K562 (cell line): ENCODE data around the gene CCNL1. TPM values are rescaled to one million over a fixed set of nuclear protein-coding genes. Genes with fewer than 3 reads are reported as not detected.

Experiments used
- ATAC-seq: fragments of 200-7000 bp; cut with Tn5 transposase; 3 replicates; pipeline ENCODE4 v1.9.1; 2020; ENCODE audit warnings: moderate library complexity
- BruUV-seq: library from RNA; stranded (reverse); fragments of 400-500 nt; replicated peaks from 2 replicates; lab custom pipeline; 2021; lab: Mats Ljungman, UMichigan
- CTCF ChIA-PET: fragments of 300-600 bp; formaldehyde crosslinking; extraction: SDS; loops from one replicate; lab custom pipeline; 2021; ENCODE audit warnings: low intra/inter-chr PET ratio; lab: Yijun Ruan, JAX
- POLR2A ChIA-PET: fragments of 300-600, 350-650 bp; sonication (Branson Sonifier 250); formaldehyde crosslinking; extraction: SDS; loops from one replicate; lab custom pipeline; 2021; ENCODE audit warnings: antibody characterized with exemption, inconsistent platforms; lab: Yijun Ruan, JAX
- DNase-seq, 4 experiments: peaks; one replicate each; pipeline versions ENCODE4 v3.0.0 to v3.0.0-alpha.2; 2011 to 2018; ENCODE audit warnings: low spot score in 3 of 4, mixed read lengths in 3 of 4; ENCODE audit errors: extremely low read depth in 1 of 4
- FAIRE-seq: peaks from 2 replicates; lab custom pipeline; 2011; peaks lifted over from hg19 to GRCh38; lab: Jason Lieb, UNC
- H2AFZ ChIP-seq: 2 replicates; pipeline ENCODE4 v1.6.0; 2011; ENCODE audit warnings: low read depth, low read length, control low read depth, inconsistent platforms
- H3K27ac ChIP-seq: fragments of 200-600 bp; 3 replicates; pipeline ENCODE4 v1.8.0; 2011; ENCODE audit warnings: low read depth, mild to moderate bottlenecking, control low read depth, inconsistent platforms, low read length, moderate library complexity, mixed read lengths; ENCODE audit errors: extremely low read depth
- H3K27me3 ChIP-seq, 2 experiments: fragments of 300-600 bp in 1 of 2; 2 replicates in 1 of 2; 3 replicates in 1 of 2; pipeline versions ENCODE4 v1.6.0 to v1.8.0; 2011; ENCODE audit warnings: inconsistent platforms in 2 of 2, low read length in 2 of 2, mild to moderate bottlenecking in 1 of 2, mixed read lengths in 1 of 2, moderate library complexity in 1 of 2; ENCODE audit not compliant: control insufficient read depth in 2 of 2, insufficient read depth in 2 of 2
- H3K36me3 ChIP-seq: fragments of 300-600 bp; 3 replicates; pipeline ENCODE4 v1.8.0; 2011; ENCODE audit warnings: mild to moderate bottlenecking, low read length, inconsistent platforms; ENCODE audit not compliant: control insufficient read depth, insufficient read depth
- H3K4me1 ChIP-seq, 2 experiments: fragments of 200-600 bp in 1 of 2; replicated peaks in 1 of 2; 2 replicates in 1 of 2; 3 replicates in 1 of 2; pipeline versions ENCODE4 v1.5.1 to v1.8.0; 2011; ENCODE audit warnings: inconsistent platforms in 2 of 2, low read length in 2 of 2, mild to moderate bottlenecking in 1 of 2, mixed read lengths in 1 of 2, moderate library complexity in 1 of 2; ENCODE audit not compliant: control insufficient read depth in 2 of 2, insufficient read depth in 2 of 2
- H3K4me2 ChIP-seq: 2 replicates; pipeline ENCODE4 v1.6.1; 2011; ENCODE audit warnings: low read length, control low read depth, inconsistent platforms, mixed read lengths; ENCODE audit not compliant: insufficient read depth
- H3K4me3 ChIP-seq: fragments of 200-600 bp; sonication (generic), shearing (Covaris generic); 2 replicates; pipeline ENCODE4 v1.5.1; 2016; ENCODE audit warnings: control low read depth, inconsistent platforms
- H3K79me2 ChIP-seq: fragments of 200-600 bp; 3 replicates; pipeline ENCODE4 v1.8.0; 2011; ENCODE audit warnings: low read length, inconsistent platforms; ENCODE audit not compliant: control insufficient read depth, insufficient read depth
- H3K9ac ChIP-seq, 2 experiments: 2 replicates each; pipeline versions ENCODE4 v1.6.0 to v1.6.1; 2011; ENCODE audit warnings: low read depth in 2 of 2, low read length in 2 of 2, control low read depth in 1 of 2, inconsistent platforms in 1 of 2, mild to moderate bottlenecking in 1 of 2, mixed read lengths in 1 of 2; ENCODE audit not compliant: insufficient read depth in 1 of 2
- H3K9me1 ChIP-seq: one replicate; pipeline ENCODE4 v1.6.0; 2011; ENCODE audit warnings: inconsistent platforms, mild to moderate bottlenecking, low read length, moderate library complexity; ENCODE audit not compliant: control insufficient read depth, insufficient read depth
- H3K9me3 ChIP-seq: replicated peaks from 2 replicates; pipeline ENCODE4 v1.5.1; 2011; ENCODE audit warnings: low read depth, low read length, inconsistent platforms; ENCODE audit not compliant: control insufficient read depth, insufficient read depth
- H4K20me1 ChIP-seq: replicated peaks from 2 replicates; pipeline ENCODE4 v1.6.1; 2011; ENCODE audit warnings: low read length, inconsistent platforms, mixed read lengths; ENCODE audit not compliant: control insufficient read depth, insufficient read depth
- ETS2 ChIP-seq: IDR thresholded peaks from 2 replicates; pipeline ENCODE4 v1.6.1; 2016; ENCODE audit warnings: borderline replicate concordance, missing genetic modification characterization, mild to moderate bottlenecking, moderate library complexity, missing compliant biosample characterization; ENCODE audit not compliant: poor library complexity, severe bottlenecking
- PCBP1 ChIP-seq: fragments of 200-400 bp; formaldehyde crosslinking; IDR thresholded peaks from 2 replicates; pipeline ENCODE4 v1.6.1; 2018; ENCODE audit warnings: mild to moderate bottlenecking, low read depth, low read length; ENCODE audit not compliant: poor library complexity, severe bottlenecking
- TBL1XR1 ChIP-seq, 2 experiments: IDR thresholded peaks; 2 replicates each; pipeline ENCODE4 v1.6.1; 2012; ENCODE audit warnings: improper control_type of control experiment in 2 of 2, low read length in 2 of 2, mild to moderate bottlenecking in 1 of 2
- THRA ChIP-seq: fragments of 450-650 bp; IDR thresholded peaks from 2 replicates; pipeline ENCODE4 v1.6.1; 2017; ENCODE audit warnings: mild to moderate bottlenecking, moderate library complexity
- U2AF2 ChIP-seq: fragments of 200-400 bp; formaldehyde crosslinking; optimal IDR thresholded peaks from 2 replicates; pipeline ENCODE3; 2017; ENCODE audit warnings: low read depth, mild to moderate bottlenecking, low read length
- UBTF ChIP-seq, 2 experiments: IDR thresholded peaks; 2 replicates each; pipeline ENCODE4 v1.6.1; 2012; ENCODE audit warnings: improper control_type of control experiment in 2 of 2, low read depth in 2 of 2, low read length in 2 of 2, borderline replicate concordance in 1 of 2
- WGBS: fragments of 100-300 bp; shearing (Covaris generic); methylation state at CpG from one replicate; pipeline ENCODE4 v1.1.6; 2016; ENCODE audit warnings: low coverage, mixed read lengths; ENCODE audit not compliant: insufficient coverage; ENCODE audit errors: missing lambda C conversion rate; 5-methylcytosine and 5-hydroxymethylcytosine counted together
- in situ Hi-C: fragments of 300-500 bp; cut with MboI; formaldehyde crosslinking; loops from 4 replicates; pipeline ENCODE4 v1.15.0; 2018; ENCODE audit warnings: inconsistent platforms, mixed read lengths
- intact Hi-C: fragments of 100-400 bp; cut with micrococcal nuclease; formaldehyde crosslinking; loops from 2 replicates; pipeline ENCODE4 v1.14.2; 2022
- polyA plus RNA-seq, 8 experiments: library from polyadenylated mRNA; depleted of rRNA in 4 of 8; stranded (reverse) in 5 of 8; unstranded in 3 of 8; fragments of >200 nt; fragmentation: Nextera tagmentation in 2 of 8; fragmentation: Illumina TruSeq in 1 of 8; extraction: Ambion mirVana in 2 of 8; extraction: Trizol in 1 of 8; gene quantifications; 2 replicates each; pipeline versions ENCODE4 v1.2.1 to v1.2.3, GENCODE V29; 2011 to 2014; ENCODE audit warnings: inconsistent platforms in 1 of 8, missing spikeins in 1 of 8
- total RNA-seq, 7 experiments: library from RNA; depleted of rRNA in 6 of 7; stranded (reverse); fragments of >200 nt in 6 of 7; fragmentation: Illumina TruSeq in 2 of 7; extraction: Trizol in 2 of 7; gene quantifications; 2 replicates each; pipeline versions ENCODE4 v1.2.1 to v1.2.3, GENCODE V29; 2011 to 2021; ENCODE audit warnings: low replicate concordance in 1 of 7
- TF ChIP-seq, protein P1 (sequence below): sonication (generic); formaldehyde crosslinking; IDR thresholded peaks from 2 replicates; pipeline ENCODE4 v1.8.0; 2023; ENCODE audit warnings: mild to moderate bottlenecking, missing genetic modification reagents
- TF ChIP-seq, protein P2 (sequence below), 2 experiments: fragments of 450-650 bp; IDR thresholded peaks; 2 replicates each; pipeline ENCODE4 v1.6.1; 2016

The CCNL1 gene
- total and polyA plus RNA-seq, 9 of the 15 experiments (the other 6 are each of a cell fraction or from before 2014, with no cell fraction given): 16.1 to 186 (median 132) TPM

DNA sequence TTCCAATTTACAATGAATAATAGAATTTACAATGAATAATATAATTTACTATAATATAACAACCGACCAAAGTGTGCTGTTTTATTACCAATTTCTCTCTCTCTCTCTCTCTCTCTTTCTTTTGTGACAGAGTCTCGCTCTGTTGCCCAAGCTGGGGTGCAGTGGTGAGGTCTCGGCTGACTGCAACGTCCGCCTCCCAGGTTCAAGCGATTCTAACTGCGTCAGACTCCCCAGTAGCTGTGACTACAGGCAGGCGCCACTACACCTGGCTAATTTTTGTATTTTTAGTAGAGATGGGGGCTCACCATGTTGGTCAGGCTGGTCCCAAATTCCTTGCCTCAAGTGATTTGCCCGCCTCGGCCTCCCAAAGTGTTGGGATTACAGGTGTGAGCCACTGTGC, 17.0 kb upstream of the CCNL1 start (continued):
- TF ChIP-seq, protein P1, sequence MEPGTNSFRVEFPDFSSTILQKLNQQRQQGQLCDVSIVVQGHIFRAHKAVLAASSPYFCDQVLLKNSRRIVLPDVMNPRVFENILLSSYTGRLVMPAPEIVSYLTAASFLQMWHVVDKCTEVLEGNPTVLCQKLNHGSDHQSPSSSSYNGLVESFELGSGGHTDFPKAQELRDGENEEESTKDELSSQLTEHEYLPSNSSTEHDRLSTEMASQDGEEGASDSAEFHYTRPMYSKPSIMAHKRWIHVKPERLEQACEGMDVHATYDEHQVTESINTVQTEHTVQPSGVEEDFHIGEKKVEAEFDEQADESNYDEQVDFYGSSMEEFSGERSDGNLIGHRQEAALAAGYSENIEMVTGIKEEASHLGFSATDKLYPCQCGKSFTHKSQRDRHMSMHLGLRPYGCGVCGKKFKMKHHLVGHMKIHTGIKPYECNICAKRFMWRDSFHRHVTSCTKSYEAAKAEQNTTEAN: no peak
- TF ChIP-seq ETS2 (tag): no peak
- TF ChIP-seq, all 486 proteins: peak for 0

GRCh38 chr3:157175691-157176507, 16.0 kb upstream of the CCNL1 start:
- H4K20me1 ChIP-seq: no peaks in the 10 kb centered on the region
- POLR2A ChIA-PET: interaction anchor here (0.6 to 7.8 kb wide), 10 partner anchors 9 to 673 kb away, joined by 3 to 272 read pairs (median 4); partner anchors contain the start of gene CCNL1
- H3K9me3 ChIP-seq: no peaks in the 10 kb centered on the region
- H3K9ac ChIP-seq: peak overlapping the region; percentile 90 to 95
- H3K79me2 ChIP-seq: peaks cover 27% of the 10 kb centered on the region
- BruUV-seq: no TSS peak
- peak overlapping the region; percentile 68 for H2AFZ ChIP-seq
- ATAC-seq: peak; percentile 62
- intact Hi-C loops: loop anchor here (1.0 kb wide), 2 partner anchors 16 to 24 kb away; partner anchors contain the start of gene CCNL1
- peaks cover 13 to 14% of the 10 kb centered on the region in 2 experiments for H3K4me1 ChIP-seq
- CTCF ChIA-PET: interaction anchor here (0.6 to 2.3 kb wide), 2 partner anchors 16 to 230 kb away, joined by 3 to 8 read pairs; partner anchors contain the start of gene CCNL1
- H3K9me1 ChIP-seq: no peaks in the 10 kb centered on the region
- in situ Hi-C loops: no loop called here
- DNase-seq: peak; percentile 38 to 68 (median 52)
- no peaks in the 10 kb centered on the region for H3K27me3 ChIP-seq
- peak overlapping the region; percentile 67 for H3K4me3 ChIP-seq
- 6% methylated on average over 12 of the region's 12 CpGs for WGBS
- H3K27ac ChIP-seq: peak overlapping the region; percentile 97
- FAIRE-seq: peak; percentile 32
- no peaks in the 10 kb centered on the region; the same call in 2 of the 3 replicates for H3K36me3 ChIP-seq
- H3K4me2 ChIP-seq: peak overlapping the region; percentile 92
- TF ChIP-seq THRA: no peak
- TF ChIP-seq U2AF2: no peak
- TF ChIP-seq, protein P2, sequence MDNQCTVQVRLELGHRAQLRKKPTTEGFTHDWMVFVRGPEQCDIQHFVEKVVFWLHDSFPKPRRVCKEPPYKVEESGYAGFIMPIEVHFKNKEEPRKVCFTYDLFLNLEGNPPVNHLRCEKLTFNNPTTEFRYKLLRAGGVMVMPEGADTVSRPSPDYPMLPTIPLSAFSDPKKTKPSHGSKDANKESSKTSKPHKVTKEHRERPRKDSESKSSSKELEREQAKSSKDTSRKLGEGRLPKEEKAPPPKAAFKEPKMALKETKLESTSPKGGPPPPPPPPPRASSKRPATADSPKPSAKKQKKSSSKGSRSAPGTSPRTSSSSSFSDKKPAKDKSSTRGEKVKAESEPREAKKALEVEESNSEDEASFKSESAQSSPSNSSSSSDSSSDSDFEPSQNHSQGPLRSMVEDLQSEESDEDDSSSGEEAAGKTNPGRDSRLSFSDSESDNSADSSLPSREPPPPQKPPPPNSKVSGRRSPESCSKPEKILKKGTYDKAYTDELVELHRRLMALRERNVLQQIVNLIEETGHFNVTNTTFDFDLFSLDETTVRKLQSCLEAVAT (IDR thresholded peaks at IDR 0.05): peak in 1 of 2 experiments; percentile 74; a peak in 2 of 4 replicates
- 0 out of 4 replicates have a peak, but pooled peaks of 1 of the 2 experiments have one; percentile 26 for TF ChIP-seq UBTF (IDR thresholded peaks at IDR 0.05; ENCODE audit: borderline replicate concordance in 1 of 2, low read depth in 2 of 2, low read length in 2 of 2)
- TF ChIP-seq TBL1XR1 (IDR thresholded peaks at IDR 0.05; ENCODE audit: low read length in 2 of 2): 0 out of 4 replicates have a peak, but pooled peaks of 1 of the 2 experiments have one; percentile 41
- no peak for TF ChIP-seq PCBP1
